HepG2 (cell line): ENCODE measurements around the gene PLRG1. TPM values are rescaled to one million over a fixed set of nuclear protein-coding genes. Genes with fewer than 3 reads are reported as not detected.

Source experiments
- BCL6 ChIP-seq: IDR thresholded peaks from 2 replicates; pipeline ENCODE4 v1.6.1; 2016; ENCODE audit warnings: missing genetic modification reagents, missing compliant biosample characterization
- BRCA1 ChIP-seq: sonication (generic); formaldehyde crosslinking; IDR thresholded peaks from 2 replicates; pipeline ENCODE4 v1.4.0; 2020; ENCODE audit warnings: missing genetic modification reagents
- CAMTA2 ChIP-seq: sonication (generic); formaldehyde crosslinking; IDR thresholded peaks from 2 replicates; pipeline ENCODE4 v1.4.0; 2020; ENCODE audit warnings: mild to moderate bottlenecking, missing genetic modification reagents, borderline replicate concordance
- CEBPG ChIP-seq: IDR thresholded peaks from 2 replicates; pipeline ENCODE4 v1.6.1; 2016
- CREB1 ChIP-seq, 2 experiments: fragments of 450-650 bp in 1 of 2; IDR thresholded peaks; 2 replicates each; pipeline ENCODE4 v1.6.1; 2016 to 2017; ENCODE audit warnings: control low read depth in 1 of 2, mild to moderate bottlenecking in 1 of 2, missing compliant biosample characterization in 1 of 2, missing genetic modification characterization in 1 of 2
- DPF2 ChIP-seq: sonication (generic); formaldehyde crosslinking; IDR thresholded peaks from 2 replicates; pipeline ENCODE4 v1.4.0; 2020; ENCODE audit warnings: mild to moderate bottlenecking, low read depth, missing genetic modification reagents, borderline replicate concordance
- ESRRA ChIP-seq: sonication (generic); formaldehyde crosslinking; IDR thresholded peaks from 2 replicates; pipeline ENCODE4 v1.5.1; 2020; ENCODE audit warnings: mild to moderate bottlenecking, low read depth, missing genetic modification reagents
- FOXM1 ChIP-seq: sonication (generic); formaldehyde crosslinking; IDR thresholded peaks from 2 replicates; pipeline ENCODE4 v1.5.0; 2020; ENCODE audit warnings: missing genetic modification reagents
- GABPB1 ChIP-seq: IDR thresholded peaks from 2 replicates; pipeline ENCODE4 v1.6.1; 2016; ENCODE audit warnings: mild to moderate bottlenecking, missing genetic modification reagents, moderate library complexity, missing compliant biosample characterization
- GTF3A ChIP-seq: sonication (generic); formaldehyde crosslinking; conservative IDR thresholded peaks from 2 replicates; pipeline ENCODE4 v1.4.0; 2020; ENCODE audit warnings: mild to moderate bottlenecking, missing genetic modification reagents
- HDAC1 ChIP-seq: sonication (generic); formaldehyde crosslinking; IDR thresholded peaks from 2 replicates; pipeline ENCODE4 v1.5.1; 2020; ENCODE audit warnings: mild to moderate bottlenecking, missing genetic modification reagents
- NFKB2 ChIP-seq: sonication (generic); formaldehyde crosslinking; IDR thresholded peaks from 2 replicates; pipeline ENCODE4 v1.4.0; 2020; ENCODE audit warnings: missing genetic modification reagents, borderline replicate concordance
- NONO ChIP-seq, 2 experiments: fragments of 450-650 bp in 1 of 2; sonication (generic) in 1 of 2; formaldehyde crosslinking in 1 of 2; IDR thresholded peaks in 1 of 2; conservative IDR thresholded peaks in 1 of 2; 2 replicates each; pipeline versions ENCODE4 v1.6.1 to v1.8.0; 2017 to 2022; ENCODE audit warnings: mild to moderate bottlenecking in 1 of 2, missing genetic modification reagents in 1 of 2, moderate library complexity in 1 of 2
- NPAS2 ChIP-seq: sonication (generic); formaldehyde crosslinking; IDR thresholded peaks from 2 replicates; pipeline ENCODE4 v1.8.0; 2022; ENCODE audit warnings: mild to moderate bottlenecking, missing genetic modification reagents, borderline replicate concordance
- REL ChIP-seq: sonication (generic); formaldehyde crosslinking; conservative IDR thresholded peaks from 2 replicates; pipeline ENCODE4 v1.8.0; 2022; ENCODE audit warnings: mild to moderate bottlenecking, missing genetic modification reagents, moderate library complexity
- RORA ChIP-seq: sonication (generic); formaldehyde crosslinking; IDR thresholded peaks from 2 replicates; pipeline ENCODE4 v1.5.0; 2020; ENCODE audit warnings: mild to moderate bottlenecking, missing genetic modification reagents, moderate library complexity
- RXRB ChIP-seq: IDR thresholded peaks from 2 replicates; pipeline ENCODE4 v1.6.1; 2016; ENCODE audit warnings: borderline replicate concordance, missing genetic modification reagents, missing compliant biosample characterization
- SRF ChIP-seq: IDR thresholded peaks from 2 replicates; pipeline ENCODE4 v1.6.1; 2011; ENCODE audit warnings: mild to moderate bottlenecking, low read depth, low read length, moderate library complexity
- STAG1 ChIP-seq: sonication (generic); formaldehyde crosslinking; IDR thresholded peaks from 2 replicates; pipeline ENCODE4 v1.4.0; 2020; ENCODE audit warnings: missing genetic modification reagents
- ZNF33A ChIP-seq: sonication (generic); formaldehyde crosslinking; IDR thresholded peaks from 2 replicates; pipeline ENCODE4 v1.5.1; 2020; ENCODE audit warnings: missing genetic modification reagents, mild to moderate bottlenecking, moderate library complexity, borderline replicate concordance
- ZNF530 ChIP-seq: sonication (generic); formaldehyde crosslinking; IDR thresholded peaks from 2 replicates; pipeline ENCODE4 v1.5.0; 2020; ENCODE audit warnings: low read depth, mild to moderate bottlenecking, missing genetic modification reagents
- ZNF543 ChIP-seq: sonication (generic); formaldehyde crosslinking; IDR thresholded peaks from 2 replicates; pipeline ENCODE4 v1.4.0; 2020; ENCODE audit warnings: mild to moderate bottlenecking, missing genetic modification reagents
- ZNF546 ChIP-seq: sonication (generic); formaldehyde crosslinking; conservative IDR thresholded peaks from 2 replicates; pipeline ENCODE4 v1.8.1; 2023; ENCODE audit warnings: mild to moderate bottlenecking, missing genetic modification reagents
- ZNF563 ChIP-seq: sonication (generic); formaldehyde crosslinking; IDR thresholded peaks from 2 replicates; pipeline ENCODE4 v1.8.0; 2022; ENCODE audit warnings: mild to moderate bottlenecking, moderate library complexity, missing genetic modification reagents
- ZNF747 ChIP-seq: sonication (generic); formaldehyde crosslinking; IDR thresholded peaks from 2 replicates; pipeline ENCODE4 v1.8.1; 2023; ENCODE audit warnings: missing genetic modification reagents, mild to moderate bottlenecking, borderline replicate concordance
- polyA plus RNA-seq, 8 experiments: library from polyadenylated mRNA; depleted of rRNA in 3 of 8; stranded (reverse) in 7 of 8; unstranded in 1 of 8; fragments of >200 nt; fragmentation: Illumina TruSeq in 4 of 8; extraction: Trizol in 4 of 8; gene quantifications; 2 replicates each; pipeline versions ENCODE4 v1.2.1 to v1.2.3, GENCODE V29; 2011 to 2016; ENCODE audit warnings: low read depth in 4 of 8, missing spikeins in 1 of 8, mixed read lengths in 1 of 8; ENCODE audit not compliant: insufficient read depth in 1 of 8
- total RNA-seq, 5 experiments: library from RNA; depleted of rRNA; stranded (reverse); fragments of >200 nt; fragmentation: Illumina TruSeq; extraction: Trizol; gene quantifications; 2 replicates each; pipeline ENCODE4 v1.2.3, GENCODE V29; 2016; ENCODE audit warnings: low read depth in 1 of 5
- TF ChIP-seq, protein P1 (sequence below): sonication (generic); formaldehyde crosslinking; IDR thresholded peaks from 2 replicates; pipeline ENCODE4 v1.5.0; 2020; ENCODE audit warnings: missing genetic modification reagents, mild to moderate bottlenecking, borderline replicate concordance
- TF ChIP-seq, protein P2 (sequence below): sonication (generic); formaldehyde crosslinking; IDR thresholded peaks from 2 replicates; pipeline ENCODE4 v1.8.1; 2022; ENCODE audit warnings: mild to moderate bottlenecking, missing genetic modification reagents
- TF ChIP-seq, protein P3 (sequence below): sonication (generic); formaldehyde crosslinking; conservative IDR thresholded peaks from 2 replicates; pipeline ENCODE4 v1.4.0; 2020; ENCODE audit warnings: missing genetic modification reagents

Gene PLRG1
- total and polyA plus RNA-seq, 2 of the 13 experiments (the other 11 are each of a cell fraction or from before 2014, with no cell fraction given), result 77.3 to 110 TPM

DNA sequence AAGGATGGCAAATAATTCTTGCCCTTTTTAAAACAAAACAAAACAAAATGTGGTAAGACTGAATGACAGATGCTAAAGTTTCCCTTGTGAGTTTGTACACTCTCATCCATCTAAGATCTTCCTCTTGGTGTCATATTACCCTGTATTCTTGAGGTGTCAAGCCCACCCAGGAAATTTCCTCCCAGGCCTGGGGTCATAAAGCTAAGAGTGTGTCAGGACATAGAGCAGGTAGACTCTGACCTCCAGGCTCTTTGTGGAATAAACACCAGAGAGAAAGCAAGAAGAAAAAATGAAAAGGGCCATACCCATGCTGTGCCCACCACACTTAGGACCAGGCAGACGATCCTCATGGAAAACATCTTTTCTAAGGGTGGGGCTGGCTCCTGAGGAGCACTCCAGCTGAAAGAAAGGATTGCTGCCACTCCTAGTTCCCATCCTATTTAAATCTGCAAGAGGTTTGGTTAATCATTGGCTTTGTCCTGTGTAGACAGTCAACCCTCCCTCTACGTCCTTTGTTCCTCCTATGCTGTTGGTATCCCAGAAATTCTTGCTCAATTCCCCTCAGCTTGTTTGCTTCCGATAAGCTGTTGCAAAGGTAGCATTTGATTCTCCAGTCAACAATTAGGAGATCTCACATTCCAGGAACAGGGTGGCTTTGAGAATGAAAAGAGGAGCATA, 40.3 kb upstream of the PLRG1 start, which contains the start of gene FGA (continued):
- TF ChIP-seq RORA (CRISPR knock-in tag) (no peak), DPF2 (CRISPR knock-in tag) (peak; percentile 94), GABPB1 (CRISPR knock-in tag) (0 out of 2 replicates have a peak, but pooled peaks have one; percentile 56), CAMTA2 (CRISPR knock-in tag) (no peak), ZNF747 (CRISPR knock-in tag) (peak; percentile 96; the same call in 1 of the 2 replicates), HDAC1 (CRISPR knock-in tag) (peak; percentile 95), BRCA1 (CRISPR knock-in tag) (no peak), GTF3A (CRISPR knock-in tag) (no peak), NFKB2 (CRISPR knock-in tag) (no peak), FOXM1 (no peak), ZNF563 (no peak), BCL6 (peak; percentile 99), ZNF33A (CRISPR knock-in tag) (peak; percentile 80; the same call in 1 of the 2 replicates), SRF (0 out of 2 replicates have a peak, but pooled peaks have one; percentile 30), CEBPG (CRISPR knock-in tag) (peak; percentile 99), REL (CRISPR knock-in tag) (0 out of 2 replicates have a peak, but pooled peaks have one; percentile 46), RXRB (CRISPR knock-in tag) (peak; percentile 99), NPAS2 (no peak), CREB1 (IDR thresholded peaks at IDR 0.05) (no peak), CREB1 (CRISPR knock-in tag; IDR thresholded peaks at IDR 0.05) (peak; percentile 91), ZNF530 (CRISPR knock-in tag) (no peak), ESRRA (CRISPR knock-in tag) (peak; percentile 65; the same call in 1 of the 2 replicates), ZNF546 (CRISPR knock-in tag) (no peak), NONO (IDR thresholded peaks at IDR 0.05) (no peak), NONO (CRISPR knock-in tag; conservative IDR thresholded peaks at IDR 0.05) (peak; percentile 90), ZNF543 (no peak), STAG1 (CRISPR knock-in tag) (peak; percentile 33)
- TF ChIP-seq, protein P1, sequence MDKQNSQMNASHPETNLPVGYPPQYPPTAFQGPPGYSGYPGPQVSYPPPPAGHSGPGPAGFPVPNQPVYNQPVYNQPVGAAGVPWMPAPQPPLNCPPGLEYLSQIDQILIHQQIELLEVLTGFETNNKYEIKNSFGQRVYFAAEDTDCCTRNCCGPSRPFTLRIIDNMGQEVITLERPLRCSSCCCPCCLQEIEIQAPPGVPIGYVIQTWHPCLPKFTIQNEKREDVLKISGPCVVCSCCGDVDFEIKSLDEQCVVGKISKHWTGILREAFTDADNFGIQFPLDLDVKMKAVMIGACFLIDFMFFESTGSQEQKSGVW (CRISPR knock-in tag), result no peak
- TF ChIP-seq, protein P2, sequence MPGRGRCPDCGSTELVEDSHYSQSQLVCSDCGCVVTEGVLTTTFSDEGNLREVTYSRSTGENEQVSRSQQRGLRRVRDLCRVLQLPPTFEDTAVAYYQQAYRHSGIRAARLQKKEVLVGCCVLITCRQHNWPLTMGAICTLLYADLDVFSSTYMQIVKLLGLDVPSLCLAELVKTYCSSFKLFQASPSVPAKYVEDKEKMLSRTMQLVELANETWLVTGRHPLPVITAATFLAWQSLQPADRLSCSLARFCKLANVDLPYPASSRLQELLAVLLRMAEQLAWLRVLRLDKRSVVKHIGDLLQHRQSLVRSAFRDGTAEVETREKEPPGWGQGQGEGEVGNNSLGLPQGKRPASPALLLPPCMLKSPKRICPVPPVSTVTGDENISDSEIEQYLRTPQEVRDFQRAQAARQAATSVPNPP, result no peak
- TF ChIP-seq, protein P3, sequence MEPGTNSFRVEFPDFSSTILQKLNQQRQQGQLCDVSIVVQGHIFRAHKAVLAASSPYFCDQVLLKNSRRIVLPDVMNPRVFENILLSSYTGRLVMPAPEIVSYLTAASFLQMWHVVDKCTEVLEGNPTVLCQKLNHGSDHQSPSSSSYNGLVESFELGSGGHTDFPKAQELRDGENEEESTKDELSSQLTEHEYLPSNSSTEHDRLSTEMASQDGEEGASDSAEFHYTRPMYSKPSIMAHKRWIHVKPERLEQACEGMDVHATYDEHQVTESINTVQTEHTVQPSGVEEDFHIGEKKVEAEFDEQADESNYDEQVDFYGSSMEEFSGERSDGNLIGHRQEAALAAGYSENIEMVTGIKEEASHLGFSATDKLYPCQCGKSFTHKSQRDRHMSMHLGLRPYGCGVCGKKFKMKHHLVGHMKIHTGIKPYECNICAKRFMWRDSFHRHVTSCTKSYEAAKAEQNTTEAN (CRISPR knock-in tag), result peak; percentile 90
